Stromal cell of bone marrow (primary cell): ENCODE results near the gene UCK2.
A peak's percentile ranks its signal among the peaks of the same experiment; 100 is the strongest.

ENCODE experiments used
- DNase-seq: peaks from one replicate; pipeline ENCODE4 v3.0.0-alpha.2; 2012; ENCODE audit warnings: low read depth

UCK2 gene

GRCh38 chr1:165900576-165901380 lies 73.4 kb downstream of the UCK2 start:
- DNase-seq = no peak

GRCh38 chr1:165902565-165902964 lies 75.2 kb downstream of the UCK2 start:
- DNase-seq = no peak

- no peak for DNase-seq
Observed at GRCh38 chr1:165903672-165904071, 76.3 kb downstream of the UCK2 start.

- no peak for DNase-seq
Observed at GRCh38 chr1:165904948-165905347, 77.5 kb downstream of the UCK2 start.

GRCh38 chr1:165905853-165906252 lies 78.4 kb downstream of the UCK2 start:
- no peak for DNase-seq

- DNase-seq = no peak
Observed at GRCh38 chr1:165907256-165907857, 79.9 kb downstream of the UCK2 start.

- no peak for DNase-seq
Observed at GRCh38 chr1:165910764-165911421, 83.5 kb downstream of the UCK2 start.

GRCh38 chr1:165911609-165912281 lies 84.3 kb downstream of the UCK2 start:
- no peak for DNase-seq

- DNase-seq = no peak
Observed at GRCh38 chr1:165912638-165913037, 85.2 kb downstream of the UCK2 start.

GRCh38 chr1:165914136-165914798 lies 86.9 kb downstream of the UCK2 start:
- DNase-seq = no peak

GRCh38 chr1:165915480-165915879 lies 88.1 kb downstream of the UCK2 start:
- DNase-seq = no peak

- DNase-seq = no peak
Observed at GRCh38 chr1:165915932-165916348, 88.5 kb downstream of the UCK2 start.

- DNase-seq = no peak
Observed at GRCh38 chr1:165917166-165917565, 89.8 kb downstream of the UCK2 start.

GRCh38 chr1:165924117-165924516 lies 96.7 kb downstream of the UCK2 start:
- no peak for DNase-seq

- no peak for DNase-seq
Observed at GRCh38 chr1:165925498-165926079, 98.2 kb downstream of the UCK2 start.

GRCh38 chr1:165927169-165927568 lies 99.8 kb downstream of the UCK2 start:
- DNase-seq = no peak

- peak; percentile 40 for DNase-seq
Observed at GRCh38 chr1:165928075-165928731, 100.8 kb downstream of the UCK2 start.

GRCh38 chr1:165930961-165931360 lies 103.5 kb downstream of the UCK2 start:
- no peak for DNase-seq

- DNase-seq = no peak
Observed at GRCh38 chr1:165933446-165934170, 106.2 kb downstream of the UCK2 start.

GRCh38 chr1:165936542-165936941 lies 109.1 kb downstream of the UCK2 start:
- DNase-seq = no peak
